GM18951 (cell line): ENCODE results near the gene MAGI3.
"Not testable (repeated sequence)": the region's sequence is repeated elsewhere in the genome, so short reads cannot be mapped to it uniquely, and the experiment has no call there.

Experiments used
- POLR2A ChIP-seq: IDR thresholded peaks from 4 replicates; pipeline ENCODE4 v1.6.1; 2011; ENCODE audit warnings: mild to moderate bottlenecking; ENCODE audit not compliant: insufficient read length, insufficient read depth; ENCODE audit errors: extremely low read depth
- in situ Hi-C: fragments of 300-500 bp; cut with MboI; formaldehyde crosslinking; loops from one replicate; pipeline ENCODE4 v1.12.0; 2022; ENCODE audit warnings: low sequenced_read_pairs, mixed read lengths, inconsistent platforms; ENCODE audit not compliant: unreplicated experiment

The MAGI3 gene

GRCh38 chr1:113686891-113687618 lies 296.7 kb downstream of the MAGI3 start:
- in situ Hi-C loops, result no loop called here
- TF ChIP-seq POLR2A, result no peak

- in situ Hi-C loops, result no loop called here
- TF ChIP-seq POLR2A, result no peak
These were observed 300.9 kb downstream of the MAGI3 start for GRCh38 chr1:113691184-113691583.

GRCh38 chr1:113692342-113692741 lies 302.0 kb downstream of the MAGI3 start:
- in situ Hi-C loops, result no loop called here
- no peak for TF ChIP-seq POLR2A

GRCh38 chr1:113692824-113693431 lies 302.6 kb downstream of the MAGI3 start:
- TF ChIP-seq POLR2A, result no peak
- in situ Hi-C loops, result no loop called here

GRCh38 chr1:113694910-113695309 lies 304.6 kb downstream of the MAGI3 start:
- no peak for TF ChIP-seq POLR2A
- in situ Hi-C loops, result no loop called here

GRCh38 chr1:113701429-113701828 lies 311.1 kb downstream of the MAGI3 start:
- in situ Hi-C loops, result no loop called here
- no peak for TF ChIP-seq POLR2A

GRCh38 chr1:113714606-113715269 lies 324.4 kb downstream of the MAGI3 start:
- in situ Hi-C loops, result no loop called here

GRCh38 chr1:113717506-113717905 lies 327.2 kb downstream of the MAGI3 start:
- in situ Hi-C loops, result not testable (repeated sequence)

More at GRCh38 chr1:113714606-113715269, 324.4 kb downstream of the MAGI3 start:
- TF ChIP-seq POLR2A, result no peak

- in situ Hi-C loops, result not testable (repeated sequence)
These were observed 328.3 kb downstream of the MAGI3 start for GRCh38 chr1:113718621-113719020.

GRCh38 chr1:113721010-113721409 lies 330.7 kb downstream of the MAGI3 start:
- TF ChIP-seq POLR2A, result no peak
- in situ Hi-C loops, result no loop called here

GRCh38 chr1:113732802-113733201 lies 342.5 kb downstream of the MAGI3 start:
- in situ Hi-C loops, result no loop called here
- TF ChIP-seq POLR2A, result no peak

- in situ Hi-C loops, result no loop called here
- no peak for TF ChIP-seq POLR2A
These were observed 344.2 kb downstream of the MAGI3 start for GRCh38 chr1:113734357-113735055.
